Activated CD4-positive, alpha-beta T cell treated with anti-CD3 and anti-CD28 coated beads for 4 hours (primary cell): ENCODE data around the gene ANKRD1.
"Not testable (repeated sequence)": the region's sequence is repeated elsewhere in the genome, so short reads cannot be mapped to it uniquely, and the experiment has no call there.

Source experiments
- DNase-seq, 2 donors: peaks; one replicate each; pipeline ENCODE4 v3.0.0-alpha.2; 2020

ANKRD1 gene

GRCh38 chr10:90920986-90921666 lies at the start of gene ANKRD1:
Gene ANKRD1 (minus strand): TSS chr10:90921087. CDS start chr10:90921027, 60 bp downstream.
- no peak for DNase-seq

- DNase-seq, result no peak
These were observed 49.2 kb upstream of the ANKRD1 start for GRCh38 chr10:90969947-90970673.

- no peak for DNase-seq
These were observed 48.2 kb upstream of the ANKRD1 start for GRCh38 chr10:90969121-90969534.

GRCh38 chr10:90968328-90969081 lies 47.6 kb upstream of the ANKRD1 start:
- DNase-seq, result no peak

- no peak for DNase-seq
These were observed 47.0 kb upstream of the ANKRD1 start for GRCh38 chr10:90967865-90968264.

GRCh38 chr10:90966146-90966545 lies 45.3 kb upstream of the ANKRD1 start:
- DNase-seq, result no peak

- no peak for DNase-seq
These were observed 44.8 kb upstream of the ANKRD1 start for GRCh38 chr10:90965720-90966119.

- DNase-seq, result no peak
These were observed 44.0 kb upstream of the ANKRD1 start for GRCh38 chr10:90964781-90965465.

- no peak for DNase-seq
These were observed 42.4 kb upstream of the ANKRD1 start for GRCh38 chr10:90963331-90963730.

GRCh38 chr10:90960355-90960814 lies 39.5 kb upstream of the ANKRD1 start:
- no peak for DNase-seq

- no peak for DNase-seq
These were observed 38.9 kb upstream of the ANKRD1 start for GRCh38 chr10:90959826-90960225.

GRCh38 chr10:90958781-90959180 lies 37.9 kb upstream of the ANKRD1 start:
- no peak for DNase-seq

- DNase-seq, result no peak
These were observed 26.4 kb upstream of the ANKRD1 start for GRCh38 chr10:90947030-90947960.

GRCh38 chr10:90945491-90946070 lies 24.7 kb upstream of the ANKRD1 start:
- no peak for DNase-seq

GRCh38 chr10:90944749-90945148 lies 23.9 kb upstream of the ANKRD1 start:
- no peak for DNase-seq

- not testable (repeated sequence) for DNase-seq
These were observed 22.1 kb upstream of the ANKRD1 start for GRCh38 chr10:90942980-90943379.

- DNase-seq, result no peak
These were observed 18.8 kb upstream of the ANKRD1 start for GRCh38 chr10:90939648-90940047.

GRCh38 chr10:90939116-90939515 lies 18.2 kb upstream of the ANKRD1 start:
- no peak for DNase-seq

GRCh38 chr10:90937645-90938258 lies 16.9 kb upstream of the ANKRD1 start:
- DNase-seq, result no peak

GRCh38 chr10:90936276-90936659 lies 15.4 kb upstream of the ANKRD1 start:
- DNase-seq, result no peak
